GM21825 (cell line): ENCODE data around the gene SPACA7.

Source experiments
- ATAC-seq: cut with Tn5 transposase; IDR thresholded peaks from one replicate; pipeline ENCODE4 v1.9.1; 2021; ENCODE audit warnings: mild to moderate bottlenecking, moderate library complexity; ENCODE audit not compliant: unreplicated experiment

SPACA7 gene, protein sequence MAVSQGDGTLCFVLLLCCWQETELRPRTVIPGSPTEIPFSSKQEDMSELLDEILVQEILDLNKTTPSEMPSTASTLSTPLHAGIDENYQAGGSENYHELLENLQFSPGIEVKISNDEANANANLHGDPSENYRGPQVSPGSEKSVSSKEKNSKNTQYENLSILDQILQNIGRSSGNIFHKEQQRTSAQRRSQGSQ

DNA sequence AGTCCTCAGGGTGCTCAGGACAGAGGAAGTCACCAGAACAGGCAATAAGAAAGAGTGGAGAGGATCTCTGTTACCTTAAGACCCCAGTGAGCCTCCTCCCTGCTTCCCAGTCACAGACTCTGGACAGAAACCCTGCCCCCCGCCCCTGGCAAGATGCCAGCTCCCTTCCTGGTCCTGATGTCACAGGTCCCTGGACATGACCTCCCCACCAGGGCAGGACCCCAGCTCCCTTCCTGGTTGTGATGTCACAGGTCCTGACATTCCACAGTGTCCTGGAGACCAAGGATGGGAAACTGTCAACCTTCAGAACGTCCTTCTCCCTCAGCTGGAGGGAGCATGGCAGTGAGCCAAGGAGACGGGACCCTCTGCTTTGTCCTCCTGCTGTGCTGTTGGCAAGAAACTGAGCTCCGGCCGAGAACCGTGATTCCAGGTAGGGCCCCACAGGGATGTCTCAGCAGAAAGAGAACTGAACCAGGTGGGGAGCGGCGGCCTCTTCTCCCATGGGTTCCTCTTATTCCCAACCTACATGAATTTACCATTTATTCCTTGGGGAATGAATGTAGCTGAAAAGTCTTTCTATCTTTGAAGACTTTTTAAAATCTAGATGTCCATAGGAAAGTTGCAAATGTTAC lies at the start of gene SPACA7:
Gene SPACA7 (plus strand): TSS at position 306 of the 632 bp plus-strand sequence. CDS start 31 bp downstream, at position 337.
- no peak for ATAC-seq

DNA sequence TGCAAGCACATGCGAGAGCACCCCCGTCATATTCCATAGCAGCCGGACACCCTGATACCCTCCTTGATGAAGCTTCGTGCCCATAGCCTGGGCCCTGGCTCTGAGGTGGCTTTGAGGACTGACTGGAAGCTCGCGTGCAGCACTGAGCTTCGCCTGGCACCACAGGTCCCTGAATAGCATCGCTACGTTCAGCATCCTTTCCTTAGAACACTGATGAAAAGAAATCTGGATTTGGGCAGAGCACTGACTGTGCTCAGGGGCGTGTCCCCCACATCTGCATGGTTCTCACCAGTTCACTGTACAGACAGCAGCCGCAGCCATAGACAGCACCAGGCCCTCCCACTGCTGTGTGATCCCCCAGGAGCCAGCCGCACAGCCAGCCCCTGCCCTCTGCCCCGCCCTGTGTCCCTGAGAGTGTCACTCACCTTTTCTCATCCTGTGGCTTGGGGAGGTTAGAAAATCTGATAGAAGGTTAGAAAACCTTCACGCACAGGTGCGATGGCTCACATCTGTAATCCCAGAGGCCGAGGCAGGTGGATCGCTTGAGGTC lies 49.3 kb upstream of the SPACA7 start:
- no peak for ATAC-seq

DNA sequence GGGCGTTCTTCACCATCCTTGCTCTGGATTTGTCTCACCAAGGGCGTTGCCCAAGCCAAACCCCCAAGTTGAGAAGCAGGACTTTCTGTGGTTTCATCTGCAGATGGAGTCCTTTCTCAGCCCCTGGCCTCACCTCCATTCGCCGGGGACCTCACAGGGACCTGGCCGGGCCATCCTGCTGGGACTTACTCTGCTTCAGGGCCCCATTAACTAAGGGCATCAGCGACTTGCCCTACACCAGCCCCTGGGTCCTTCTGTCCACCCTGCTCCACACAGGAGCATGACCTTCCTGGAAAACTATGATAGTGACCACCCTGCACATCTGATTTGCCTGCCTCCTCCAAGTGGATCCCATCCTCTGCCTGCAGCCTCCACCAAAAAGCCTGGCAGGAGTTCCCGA lies 47.2 kb upstream of the SPACA7 start:
- no peak for ATAC-seq

DNA sequence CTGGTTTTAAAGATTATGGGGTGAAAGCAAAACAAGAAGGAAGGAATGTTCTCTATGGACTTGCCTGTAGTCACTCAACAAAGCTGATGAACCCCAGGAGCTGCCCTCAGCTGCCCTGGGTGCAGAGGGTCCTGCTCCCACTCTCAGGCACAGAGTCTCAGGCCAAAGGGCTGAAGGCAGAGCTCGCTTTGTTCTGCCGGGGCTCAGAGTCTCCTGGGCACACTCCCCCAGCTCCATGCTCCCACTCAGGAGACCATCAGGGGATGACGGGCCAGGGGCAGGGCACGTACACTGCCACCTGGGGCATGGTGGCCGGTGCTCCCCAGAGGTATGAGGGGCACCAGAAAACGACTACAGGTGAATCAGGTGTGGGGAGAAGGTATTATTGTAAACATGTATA lies 46.8 kb upstream of the SPACA7 start:
- no peak for ATAC-seq

- no peak for ATAC-seq
Measured at GRCh38 chr13:112330066-112330465, 46.1 kb upstream of the SPACA7 start.

- ATAC-seq = no peak
Measured at GRCh38 chr13:112330479-112331381, 45.4 kb upstream of the SPACA7 start.

DNA sequence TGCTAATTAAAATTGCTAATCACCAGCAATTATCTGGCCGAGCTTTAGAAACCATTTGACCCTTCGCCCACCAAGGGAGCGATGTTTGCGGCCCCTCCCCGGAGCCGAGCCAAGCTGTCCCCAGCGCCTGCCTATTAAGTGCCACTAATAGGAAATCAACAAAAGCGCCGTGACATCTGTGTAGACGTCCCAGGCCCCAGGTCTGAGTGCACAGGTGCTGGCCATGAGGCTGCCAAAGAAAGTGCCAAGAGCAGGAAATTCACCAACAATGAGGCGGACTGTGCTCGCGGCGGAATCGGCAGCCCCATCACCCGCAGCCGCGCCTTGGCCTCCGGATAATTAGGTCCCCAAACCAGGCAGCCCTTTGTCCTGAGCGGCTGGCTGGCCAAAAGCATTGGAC lies 44.5 kb upstream of the SPACA7 start:
- ATAC-seq = no peak

- ATAC-seq = no peak
Measured at GRCh38 chr13:112332727-112333126, 43.4 kb upstream of the SPACA7 start.

DNA sequence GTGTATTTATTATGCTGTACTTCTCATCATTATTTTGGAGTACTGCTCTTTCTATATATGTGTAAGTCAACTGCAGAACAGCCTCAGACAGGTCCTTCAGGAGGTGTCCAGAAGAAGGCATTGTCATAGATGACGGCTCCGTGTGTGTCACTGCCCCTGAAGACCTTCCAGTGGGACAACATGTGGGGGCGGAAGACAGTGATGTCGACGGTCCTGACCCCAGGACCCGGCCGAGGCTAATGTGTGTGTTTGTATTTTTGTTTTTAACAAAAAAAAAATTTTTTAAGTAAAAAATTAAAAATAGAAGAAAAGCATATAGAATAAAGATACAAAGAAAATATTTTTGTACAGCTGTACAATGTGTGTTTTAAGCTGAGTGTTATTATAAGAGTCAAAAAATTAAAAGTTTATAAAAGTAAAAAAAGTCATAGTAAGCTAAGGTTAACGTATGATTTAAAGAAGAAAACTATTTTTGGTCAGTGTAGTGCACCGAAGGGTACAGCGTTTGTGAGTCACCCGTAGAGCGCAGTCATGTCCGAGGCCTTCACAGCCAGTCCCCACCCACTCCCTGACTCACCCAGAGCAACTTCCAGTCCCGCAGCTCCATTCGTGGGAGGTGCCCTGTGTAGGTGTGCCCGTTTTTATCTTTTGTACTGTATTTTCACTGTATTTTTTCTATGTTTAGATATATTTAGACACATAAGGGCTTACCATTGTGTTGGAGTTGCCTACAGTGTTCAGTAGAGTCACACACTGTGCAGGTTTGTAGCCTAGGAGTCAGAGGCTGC lies 42.2 kb upstream of the SPACA7 start:
- no peak for ATAC-seq

GRCh38 chr13:112335135-112335534 lies 41.0 kb upstream of the SPACA7 start:
- no peak for ATAC-seq

- ATAC-seq = no peak
Measured at GRCh38 chr13:112341446-112341845, 34.7 kb upstream of the SPACA7 start.

DNA sequence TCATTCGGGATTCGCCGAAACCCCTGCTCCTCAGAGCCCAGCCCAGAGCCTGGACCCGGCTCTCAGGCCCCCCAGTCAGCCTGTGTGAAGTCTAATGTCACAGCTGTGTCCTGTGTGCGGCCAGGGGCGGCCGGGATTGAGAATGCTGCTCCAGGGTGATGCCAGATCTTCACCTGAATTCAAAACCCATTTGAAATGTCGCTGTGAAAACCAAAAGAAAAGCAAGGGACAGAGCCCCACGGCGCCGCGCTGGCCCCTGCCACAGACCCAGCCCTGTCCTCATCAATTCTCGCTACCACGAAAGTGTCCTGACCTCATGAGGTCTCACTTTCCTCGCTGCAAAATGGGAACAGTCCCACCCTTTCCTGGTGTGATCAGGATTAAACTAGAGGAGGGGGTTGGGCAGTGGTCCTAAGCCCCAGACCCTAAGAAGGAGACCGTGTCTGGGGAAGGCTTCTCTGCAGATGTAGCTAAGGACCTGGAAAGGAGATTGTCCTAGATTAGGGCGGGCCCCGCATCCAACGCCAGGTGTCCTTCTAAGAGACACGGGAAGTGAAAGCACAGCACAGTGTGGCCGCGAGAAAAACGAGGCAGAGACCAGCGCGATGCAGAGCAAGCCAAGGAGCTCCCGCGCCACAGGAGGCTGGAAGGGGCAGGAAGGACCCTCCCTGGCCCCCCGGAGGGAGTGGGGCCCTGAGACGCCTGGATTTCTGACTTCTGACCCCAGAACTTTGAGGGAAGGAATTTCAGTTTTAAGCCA lies 34.0 kb upstream of the SPACA7 start:
- ATAC-seq = no peak

GRCh38 chr13:112342841-112343361 lies 33.3 kb upstream of the SPACA7 start:
- no peak for ATAC-seq

- ATAC-seq = no peak
Measured at GRCh38 chr13:112343591-112343990, 32.6 kb upstream of the SPACA7 start.

DNA sequence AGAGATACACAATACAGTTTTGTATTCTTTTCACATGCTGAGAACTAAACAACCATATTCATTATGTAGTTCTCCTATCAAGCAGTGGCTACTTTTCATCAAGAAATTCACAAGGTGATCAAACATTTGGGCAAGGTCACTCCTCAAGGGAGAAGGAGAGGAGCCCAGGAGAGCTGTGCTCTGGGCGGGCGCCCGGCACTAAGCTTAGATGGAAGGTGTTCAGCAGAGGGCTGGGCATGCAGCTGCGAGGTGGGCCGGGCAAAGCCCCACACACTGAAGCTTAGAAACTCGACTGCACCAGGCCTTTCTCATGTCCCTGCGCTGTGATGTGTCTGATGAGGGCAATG lies 30.4 kb upstream of the SPACA7 start:
- ATAC-seq = no peak

- no peak for ATAC-seq
Measured at GRCh38 chr13:112346173-112346898, 29.8 kb upstream of the SPACA7 start.

- no peak for ATAC-seq
Measured at GRCh38 chr13:112346899-112347229, 29.3 kb upstream of the SPACA7 start.

DNA sequence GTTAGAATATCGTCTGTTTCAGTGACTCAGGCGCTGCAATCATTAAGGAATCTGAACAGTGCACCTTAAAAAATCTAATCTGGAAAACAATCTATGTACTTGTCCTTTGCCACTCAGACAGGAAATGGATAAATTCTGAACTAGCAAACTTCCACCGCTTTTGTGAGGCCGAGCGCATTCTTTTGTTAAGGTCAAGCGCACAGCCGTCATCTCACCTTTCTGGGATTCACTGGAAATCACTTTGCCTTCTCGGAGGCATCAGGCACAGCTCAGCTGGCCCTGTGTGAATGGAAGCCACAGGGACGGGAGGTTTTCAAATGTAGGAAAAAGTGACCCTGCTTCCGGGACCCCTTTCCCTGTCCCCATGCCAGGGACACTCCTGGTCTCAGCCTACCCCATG lies 28.2 kb upstream of the SPACA7 start:
- no peak for ATAC-seq

GRCh38 chr13:112348642-112349345 lies 27.4 kb upstream of the SPACA7 start:
- ATAC-seq = no peak
